DND-41 (cell line): ENCODE results near the gene SMCO2.

Experiments
- ATAC-seq: fragments of 200-7000 bp; cut with Tn5 transposase; 3 replicates; pipeline ENCODE4 v1.9.1; 2021; ENCODE audit warnings: low read depth; ENCODE audit not compliant: insufficient read depth
- DNase-seq: peaks from one replicate; pipeline ENCODE4 v3.0.0-alpha.2; 2020
- H2AFZ ChIP-seq: 2 replicates; pipeline ENCODE4 v1.6.0; 2012; ENCODE audit warnings: low read depth, low read length
- H3K27ac ChIP-seq: 2 replicates; pipeline ENCODE4 v1.5.1; 2012; ENCODE audit warnings: low read length, inconsistent platforms
- H3K27me3 ChIP-seq: fragments of 200-600 bp; sonication (generic); 2 replicates; pipeline ENCODE4 v1.6.0; 2012; ENCODE audit warnings: low read length, mild to moderate bottlenecking, inconsistent platforms; ENCODE audit not compliant: insufficient read depth, poor library complexity
- H3K36me3 ChIP-seq: 2 replicates; pipeline ENCODE4 v1.5.1; 2012; ENCODE audit warnings: low read length, inconsistent platforms; ENCODE audit not compliant: insufficient read depth
- H3K4me1 ChIP-seq: 2 replicates; pipeline ENCODE4 v1.5.1; 2012; ENCODE audit warnings: mild to moderate bottlenecking, low read length; ENCODE audit not compliant: insufficient read depth
- H3K4me2 ChIP-seq: 2 replicates; pipeline ENCODE4 v1.6.0; 2012; ENCODE audit warnings: mild to moderate bottlenecking, moderate library complexity, low read length, inconsistent platforms; ENCODE audit not compliant: insufficient read depth
- H3K4me3 ChIP-seq, 2 experiments: fragments of 200-600 bp in 1 of 2; shearing (Covaris generic) in 1 of 2; 2 replicates each; pipeline ENCODE4 v1.5.1; 2012 to 2016; ENCODE audit warnings: inconsistent platforms in 2 of 2, low read length in 2 of 2, mild to moderate bottlenecking in 2 of 2, low read depth in 1 of 2, moderate library complexity in 1 of 2
- H3K79me2 ChIP-seq: 2 replicates; pipeline ENCODE4 v1.6.0; 2012; ENCODE audit warnings: low read length, inconsistent platforms; ENCODE audit not compliant: insufficient read depth
- H3K9ac ChIP-seq: 2 replicates; pipeline ENCODE4 v1.6.0; 2012; ENCODE audit warnings: low read depth, mild to moderate bottlenecking, inconsistent platforms, low read length, moderate library complexity
- H3K9me3 ChIP-seq: 2 replicates; pipeline ENCODE4 v1.5.1; 2012; ENCODE audit warnings: low read length, moderate library complexity, mild to moderate bottlenecking, inconsistent platforms; ENCODE audit not compliant: insufficient read depth, severe bottlenecking
- H4K20me1 ChIP-seq: 2 replicates; pipeline ENCODE4 v1.6.0; 2012; ENCODE audit warnings: low read length; ENCODE audit not compliant: insufficient read depth
- CTCF ChIP-seq: IDR thresholded peaks from 2 replicates; pipeline ENCODE4 v1.5.1; 2012; ENCODE audit warnings: borderline replicate concordance, low read length, moderate library complexity, mild to moderate bottlenecking; ENCODE audit not compliant: poor library complexity, severe bottlenecking; ENCODE audit errors: extremely low read depth
- EZH2 ChIP-seq: IDR thresholded peaks from 3 replicates; pipeline ENCODE4 v1.6.1; 2012; ENCODE audit warnings: borderline replicate concordance, low read depth, mild to moderate bottlenecking, moderate library complexity, low read length, inconsistent platforms; ENCODE audit not compliant: severe bottlenecking

Gene SMCO2

GRCh38 chr12:27446436-27446835 is at the start of gene SMCO2:
SMCO2 (plus strand) TSS chr12:27446736; CDS start chr12:27470632, 23,896 bp downstream.
- Histone ChIP-seq H3K27me3 (no peaks in the 10 kb centered on the region), H3K27ac (no peak within 1 kb of the TSS), H3K4me3 (no peak within 1 kb of the TSS)

DNA sequence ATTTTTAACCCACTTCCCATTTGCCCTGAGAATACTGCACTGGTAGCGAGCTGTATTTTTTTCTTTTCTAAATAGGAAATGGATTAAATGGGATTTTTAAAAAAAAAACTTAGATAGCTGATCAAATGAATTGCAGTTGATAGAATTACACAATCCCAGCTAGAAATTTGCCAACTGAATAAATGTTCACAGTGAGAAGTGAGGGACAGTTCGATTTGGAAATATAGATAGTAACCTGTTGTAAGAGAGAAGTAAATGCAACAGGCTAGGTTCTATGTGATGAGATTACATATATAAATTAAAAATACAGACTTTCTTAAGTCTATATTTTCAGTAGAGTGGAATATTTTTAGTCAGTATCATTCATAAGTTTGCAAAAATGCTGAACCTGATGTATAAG is 48.1 kb upstream of the SMCO2 start:
- H3K9ac ChIP-seq, result no peak overlapping the region
- H3K4me2 ChIP-seq, result no peak overlapping the region
- DNase-seq (no peak), ATAC-seq (no peak)
- no peak overlapping the region for H2AFZ ChIP-seq
- no peak overlapping the region for H3K27ac ChIP-seq
- no peaks in the 10 kb centered on the region for H3K79me2 ChIP-seq
- H3K9me3 ChIP-seq, result no peaks in the 10 kb centered on the region
- no peaks in the 10 kb centered on the region for H4K20me1 ChIP-seq
- no peaks in the 10 kb centered on the region for H3K36me3 ChIP-seq
- no peak overlapping the region for H3K4me3 ChIP-seq
- H3K4me1 ChIP-seq, result no peaks in the 10 kb centered on the region
- TF ChIP-seq EZH2 (no peak), CTCF (no peak)
- peaks cover 4% of the 10 kb centered on the region for H3K27me3 ChIP-seq

More at GRCh38 chr12:27446436-27446835, at the start of gene SMCO2:
- Histone ChIP-seq H4K20me1 (no peaks in the 10 kb centered on the region), H3K4me1 (no peaks in the 10 kb centered on the region), H3K9me3 (no peaks in the 10 kb centered on the region), H3K9ac (no peak within 1 kb of the TSS), H3K4me2 (no peak within 1 kb of the TSS), H3K36me3 (no peaks in the 10 kb centered on the region), H2AFZ (no peak within 1 kb of the TSS), H3K79me2 (no peaks in the 10 kb centered on the region)
- no peak for TF ChIP-seq CTCF
- TF ChIP-seq EZH2, result no peak
- DNase-seq (no peak), ATAC-seq (no peak)

DNA sequence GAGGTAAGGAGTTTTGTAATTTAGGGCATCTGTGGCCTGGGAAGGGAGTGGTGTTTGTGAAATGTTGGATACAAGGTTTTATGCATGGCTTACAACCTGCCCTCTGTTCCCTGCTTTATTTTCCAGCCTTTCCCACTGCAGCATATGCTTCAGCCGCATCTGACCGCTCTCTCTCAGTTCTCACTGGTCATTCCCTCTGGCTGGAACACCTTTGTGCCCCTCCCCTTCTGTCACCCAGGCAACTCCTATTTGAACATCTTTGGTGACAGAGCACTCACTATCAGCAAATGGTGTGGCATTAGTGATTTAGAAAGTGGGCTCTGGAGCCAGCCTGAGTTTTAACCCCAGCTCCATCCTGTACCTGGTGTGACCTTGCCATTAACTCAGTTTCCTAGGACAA is 47.5 kb upstream of the SMCO2 start:
- Histone ChIP-seq H3K9ac (no peak overlapping the region), H3K9me3 (no peaks in the 10 kb centered on the region), H3K79me2 (no peaks in the 10 kb centered on the region), H3K4me3 (no peak overlapping the region), H3K4me1 (no peaks in the 10 kb centered on the region), H2AFZ (no peak overlapping the region), H4K20me1 (no peaks in the 10 kb centered on the region), H3K27me3 (peaks cover 4% of the 10 kb centered on the region), H3K27ac (no peak overlapping the region), H3K4me2 (no peak overlapping the region), H3K36me3 (no peaks in the 10 kb centered on the region)
- ATAC-seq (no peak), DNase-seq (no peak)
- TF ChIP-seq EZH2 (no peak), CTCF (no peak)

GRCh38 chr12:27400856-27401354 is 45.6 kb upstream of the SMCO2 start:
- Histone ChIP-seq H3K9ac (no peak overlapping the region), H4K20me1 (no peaks in the 10 kb centered on the region), H3K4me3 (no peak overlapping the region), H3K4me1 (no peaks in the 10 kb centered on the region), H3K79me2 (no peaks in the 10 kb centered on the region), H3K27me3 (peaks cover 4% of the 10 kb centered on the region), H3K4me2 (no peak overlapping the region), H3K27ac (no peak overlapping the region), H3K9me3 (no peaks in the 10 kb centered on the region), H3K36me3 (no peaks in the 10 kb centered on the region), H2AFZ (no peak overlapping the region)
- TF ChIP-seq EZH2 (no peak), CTCF (no peak)
- DNase-seq (no peak), ATAC-seq (no peak)
